ENCODE data around the gene COL25A1. TPM values are rescaled to one million over a fixed set of nuclear protein-coding genes. Genes with fewer than 3 reads are reported as not detected.
A peak's percentile ranks its signal among the peaks of the same experiment; 100 is the strongest.

Gene COL25A1
- total RNA-seq, 1 experiment from 2014 or later: 10.4 TPM

GRCh38 chr4:108867476-108867875 lies 435.0 kb downstream of the COL25A1 start:
- DNase-seq (ENCODE audit: low read depth, low spot score): no peak
- in situ Hi-C loops (cut with HindIII; ENCODE audit: low pct_unique_long_range_greater_than_20kb, low sequenced_read_pairs): no loop called here

GRCh38 chr4:108861334-108861733 lies 441.1 kb downstream of the COL25A1 start:
- in situ Hi-C loops (cut with HindIII; ENCODE audit: low pct_unique_long_range_greater_than_20kb, low sequenced_read_pairs): no loop called here
- DNase-seq (ENCODE audit: low read depth, low spot score): no peak

- in situ Hi-C loops (cut with HindIII; ENCODE audit: low pct_unique_long_range_greater_than_20kb, low sequenced_read_pairs): no loop called here
- no peak for DNase-seq (ENCODE audit: low read depth, low spot score)
Observed at GRCh38 chr4:108854786-108855185, 447.7 kb downstream of the COL25A1 start.

- in situ Hi-C loops (cut with HindIII; ENCODE audit: low pct_unique_long_range_greater_than_20kb, low sequenced_read_pairs): no loop called here
- DNase-seq (ENCODE audit: low read depth, low spot score): no peak
Observed at GRCh38 chr4:108852691-108853090, 449.8 kb downstream of the COL25A1 start.

- in situ Hi-C loops (cut with HindIII; ENCODE audit: low pct_unique_long_range_greater_than_20kb, low sequenced_read_pairs): no loop called here
- no peak for DNase-seq (ENCODE audit: low read depth, low spot score)
Observed at GRCh38 chr4:108851366-108851765, 451.1 kb downstream of the COL25A1 start.

- in situ Hi-C loops (cut with HindIII; ENCODE audit: low pct_unique_long_range_greater_than_20kb, low sequenced_read_pairs): no loop called here
- DNase-seq (ENCODE audit: low read depth, low spot score): no peak
Observed at GRCh38 chr4:108850219-108850649, 452.2 kb downstream of the COL25A1 start.

- in situ Hi-C loops (cut with HindIII; ENCODE audit: low pct_unique_long_range_greater_than_20kb, low sequenced_read_pairs): no loop called here
- DNase-seq (ENCODE audit: low read depth, low spot score): no peak
Observed at GRCh38 chr4:108849611-108850168, 452.8 kb downstream of the COL25A1 start.

GRCh38 chr4:108846568-108846967 lies 455.9 kb downstream of the COL25A1 start:
- in situ Hi-C loops (cut with HindIII; ENCODE audit: low pct_unique_long_range_greater_than_20kb, low sequenced_read_pairs): no loop called here
- no peak for DNase-seq (ENCODE audit: low read depth, low spot score)

GRCh38 chr4:108840426-108840975 lies 462.0 kb downstream of the COL25A1 start:
- in situ Hi-C loops (cut with HindIII; ENCODE audit: low pct_unique_long_range_greater_than_20kb, low sequenced_read_pairs): no loop called here

GRCh38 chr4:108839333-108839732 lies 463.1 kb downstream of the COL25A1 start:
- DNase-seq (ENCODE audit: low read depth, low spot score): no peak
- in situ Hi-C loops (cut with HindIII; ENCODE audit: low pct_unique_long_range_greater_than_20kb, low sequenced_read_pairs): no loop called here

More at GRCh38 chr4:108840426-108840975, 462.0 kb downstream of the COL25A1 start:
- no peak for DNase-seq (ENCODE audit: low read depth, low spot score)

GRCh38 chr4:108838451-108838850 lies 464.0 kb downstream of the COL25A1 start:
- in situ Hi-C loops (cut with HindIII; ENCODE audit: low pct_unique_long_range_greater_than_20kb, low sequenced_read_pairs): no loop called here
- DNase-seq (ENCODE audit: low read depth, low spot score): no peak

GRCh38 chr4:108834835-108835384 lies 467.5 kb downstream of the COL25A1 start:
- DNase-seq (ENCODE audit: low read depth, low spot score): peak; percentile 71
- in situ Hi-C loops (cut with HindIII; ENCODE audit: low pct_unique_long_range_greater_than_20kb, low sequenced_read_pairs): no loop called here

- in situ Hi-C loops (cut with HindIII; ENCODE audit: low pct_unique_long_range_greater_than_20kb, low sequenced_read_pairs): no loop called here
- DNase-seq (ENCODE audit: low read depth, low spot score): no peak
Observed at GRCh38 chr4:108834166-108834834, 468.2 kb downstream of the COL25A1 start.

GRCh38 chr4:108833046-108833445 lies 469.4 kb downstream of the COL25A1 start:
- DNase-seq (ENCODE audit: low read depth, low spot score): peak; percentile 22
- in situ Hi-C loops (cut with HindIII; ENCODE audit: low pct_unique_long_range_greater_than_20kb, low sequenced_read_pairs): no loop called here

GRCh38 chr4:108831886-108832285 lies 470.6 kb downstream of the COL25A1 start:
- DNase-seq (ENCODE audit: low read depth, low spot score): no peak
- in situ Hi-C loops (cut with HindIII; ENCODE audit: low pct_unique_long_range_greater_than_20kb, low sequenced_read_pairs): no loop called here

- in situ Hi-C loops (cut with HindIII; ENCODE audit: low pct_unique_long_range_greater_than_20kb, low sequenced_read_pairs): no loop called here
- no peak for DNase-seq (ENCODE audit: low read depth, low spot score)
Observed at GRCh38 chr4:108831291-108831690, 471.2 kb downstream of the COL25A1 start.

- in situ Hi-C loops (cut with HindIII; ENCODE audit: low pct_unique_long_range_greater_than_20kb, low sequenced_read_pairs): no loop called here
- DNase-seq (ENCODE audit: low read depth, low spot score): peak; percentile 86
Observed at GRCh38 chr4:108830509-108831244, 471.8 kb downstream of the COL25A1 start.

GRCh38 chr4:108829966-108830492 lies 472.4 kb downstream of the COL25A1 start:
- DNase-seq (ENCODE audit: low read depth, low spot score): no peak
- in situ Hi-C loops (cut with HindIII; ENCODE audit: low pct_unique_long_range_greater_than_20kb, low sequenced_read_pairs): no loop called here

Data from SK-MEL-5 (cell line).